Measurements from ENCODE around the gene EVA1B.

EVA1B gene

GRCh38 chr1:36365381-36365780, 41.9 kb upstream of the EVA1B start:
- TF ChIP-seq CTCF (IDR thresholded peaks at IDR 0.05; ENCODE audit: extremely low read depth, insufficient read depth, missing control alignments), result no peak
- DNase-seq (ENCODE audit: low spot score), result no peak
- in situ Hi-C loops (cut with MboI; ENCODE audit: low pct_unique_long_range_greater_than_20kb, low sequenced_read_pairs, unreplicated experiment), result no loop called here

- no peak for DNase-seq (ENCODE audit: low spot score)
- no peak for TF ChIP-seq CTCF (IDR thresholded peaks at IDR 0.05; ENCODE audit: extremely low read depth, insufficient read depth, missing control alignments)
- in situ Hi-C loops (cut with MboI; ENCODE audit: low pct_unique_long_range_greater_than_20kb, low sequenced_read_pairs, unreplicated experiment), result no loop called here
Observed at GRCh38 chr1:36359911-36360550, 36.6 kb upstream of the EVA1B start.

- no peak for DNase-seq (ENCODE audit: low spot score)
- TF ChIP-seq CTCF (IDR thresholded peaks at IDR 0.05; ENCODE audit: extremely low read depth, insufficient read depth, missing control alignments), result no peak
- in situ Hi-C loops (cut with MboI; ENCODE audit: low pct_unique_long_range_greater_than_20kb, low sequenced_read_pairs, unreplicated experiment), result no loop called here
Observed at GRCh38 chr1:36359383-36359782, 35.9 kb upstream of the EVA1B start.

- in situ Hi-C loops (cut with MboI; ENCODE audit: low pct_unique_long_range_greater_than_20kb, low sequenced_read_pairs, unreplicated experiment), result no loop called here
- no peak for DNase-seq (ENCODE audit: low spot score)
- TF ChIP-seq CTCF (IDR thresholded peaks at IDR 0.05; ENCODE audit: extremely low read depth, insufficient read depth, missing control alignments), result no peak
Observed at GRCh38 chr1:36358514-36359084, 35.2 kb upstream of the EVA1B start.

DNA sequence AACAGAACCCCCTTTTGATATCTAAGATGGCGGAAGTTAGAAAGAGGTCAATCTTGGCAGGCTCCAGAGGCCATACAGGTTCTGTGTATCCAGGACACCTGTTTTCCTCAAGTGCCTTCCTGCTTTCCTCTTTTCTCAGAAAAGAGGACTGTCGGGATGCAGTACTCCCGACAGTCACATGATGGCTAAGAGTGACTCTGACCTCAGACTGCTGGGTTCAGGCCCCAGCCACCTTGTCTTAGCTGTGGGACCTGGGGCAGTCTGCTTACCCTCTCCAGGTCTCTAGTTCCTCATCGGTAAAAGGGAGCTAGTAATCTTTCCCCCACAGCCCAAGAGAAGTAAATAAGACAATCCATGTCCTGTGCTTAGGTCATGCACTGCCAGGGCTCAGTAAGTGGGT, 32.4 kb upstream of the EVA1B start:
- in situ Hi-C loops (cut with MboI; ENCODE audit: low pct_unique_long_range_greater_than_20kb, low sequenced_read_pairs, unreplicated experiment), result no loop called here
- no peak for TF ChIP-seq CTCF (IDR thresholded peaks at IDR 0.05; ENCODE audit: extremely low read depth, insufficient read depth, missing control alignments)
- no peak for DNase-seq (ENCODE audit: low spot score)

GRCh38 chr1:36354486-36354885, 31.0 kb upstream of the EVA1B start:
- no peak for TF ChIP-seq CTCF (IDR thresholded peaks at IDR 0.05; ENCODE audit: extremely low read depth, insufficient read depth, missing control alignments)
- in situ Hi-C loops (cut with MboI; ENCODE audit: low pct_unique_long_range_greater_than_20kb, low sequenced_read_pairs, unreplicated experiment), result no loop called here

More at GRCh38 chr1:36354486-36354885, 31.0 kb upstream of the EVA1B start:
- no peak for DNase-seq (ENCODE audit: low spot score)
